ENCODE data around the gene FAM83F. TPM values are rescaled to one million over a fixed set of nuclear protein-coding genes. Genes with fewer than 3 reads are reported as not detected.
"Not testable (repeated sequence)": the region's sequence is repeated elsewhere in the genome, so short reads cannot be mapped to it uniquely, and the experiment has no call there.

FAM83F gene
- total RNA-seq, 1 experiment from 2014 or later: not detected

DNA sequence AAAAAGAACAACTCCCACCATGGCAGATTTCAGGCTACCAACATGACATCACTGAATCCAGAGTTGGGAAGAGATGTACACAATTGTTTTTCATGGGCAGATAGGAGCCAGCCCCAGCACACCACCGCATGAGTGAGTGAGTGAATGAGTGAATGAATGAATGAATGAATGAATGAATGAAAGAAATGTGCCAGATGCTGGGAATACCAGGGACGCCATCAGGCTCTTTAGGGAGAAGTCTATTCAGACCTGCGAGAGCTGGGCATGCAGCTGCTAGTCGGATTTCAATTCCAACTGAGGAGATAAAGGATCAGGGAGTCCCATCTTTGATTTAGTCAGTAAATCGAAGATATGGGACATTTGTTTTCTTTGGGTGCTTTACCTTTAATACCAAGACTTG is 15.3 kb upstream of the FAM83F start:
- Histone ChIP-seq H3K27me3 (no peaks in the 10 kb centered on the region), H3K4me1 (no peaks in the 10 kb centered on the region), H3K4me3 (no peak overlapping the region), H3K27ac (no peak overlapping the region), H3K9me3 (replicated peaks) (no peaks in the 10 kb centered on the region), H3K36me3 (no peaks in the 10 kb centered on the region)
- no peak for DNase-seq

DNA sequence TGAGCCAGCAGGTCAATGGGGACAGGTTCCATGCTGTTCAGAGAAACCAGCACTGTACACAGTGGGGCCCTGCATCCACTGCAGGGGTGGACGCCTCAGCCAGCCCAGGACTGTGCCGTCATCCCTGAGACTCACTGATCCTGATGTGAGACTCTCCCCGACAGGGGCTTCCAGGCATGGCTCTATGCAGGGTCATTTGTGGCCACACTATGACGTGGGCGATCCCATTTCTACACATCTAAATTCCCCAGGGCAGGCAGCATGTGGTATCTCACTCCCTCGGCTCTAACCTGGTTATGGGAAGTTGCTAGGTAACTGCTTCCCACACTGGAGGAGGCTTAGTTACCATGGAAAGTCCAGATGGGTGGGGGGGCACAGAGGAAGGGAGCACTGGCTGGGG is 14.2 kb upstream of the FAM83F start:
- H3K9me3 ChIP-seq (replicated peaks): no peaks in the 10 kb centered on the region
- H3K4me3 ChIP-seq: no peak overlapping the region
- DNase-seq: no peak
- no peak overlapping the region for H3K27ac ChIP-seq
- no peaks in the 10 kb centered on the region for H3K36me3 ChIP-seq
- no peaks in the 10 kb centered on the region for H3K4me1 ChIP-seq
- no peaks in the 10 kb centered on the region for H3K27me3 ChIP-seq

DNA sequence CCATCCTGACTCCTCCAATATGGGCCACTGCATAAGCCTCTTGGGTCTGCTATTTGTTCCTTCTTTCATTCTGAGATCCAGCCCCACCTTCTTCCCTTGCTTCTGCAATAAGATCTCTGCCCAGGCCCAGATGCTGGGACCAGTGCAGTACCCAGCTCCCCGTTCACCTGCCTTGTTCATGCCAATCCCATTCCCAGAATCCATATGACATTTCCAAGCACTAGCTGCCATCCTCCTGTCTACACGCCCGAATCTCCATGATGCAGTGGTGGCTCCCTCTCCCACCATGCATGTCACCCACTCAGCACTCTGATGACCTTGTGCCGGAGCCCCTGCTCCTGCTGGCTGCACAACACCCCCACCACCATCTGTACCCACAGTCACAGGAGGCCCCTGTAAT is 11.4 kb upstream of the FAM83F start:
- H3K4me3 ChIP-seq: no peak overlapping the region
- H3K9me3 ChIP-seq (replicated peaks): no peaks in the 10 kb centered on the region
- H3K36me3 ChIP-seq: no peaks in the 10 kb centered on the region
- H3K4me1 ChIP-seq: no peaks in the 10 kb centered on the region
- no peaks in the 10 kb centered on the region for H3K27me3 ChIP-seq
- no peak for DNase-seq
- H3K27ac ChIP-seq: no peak overlapping the region

DNA sequence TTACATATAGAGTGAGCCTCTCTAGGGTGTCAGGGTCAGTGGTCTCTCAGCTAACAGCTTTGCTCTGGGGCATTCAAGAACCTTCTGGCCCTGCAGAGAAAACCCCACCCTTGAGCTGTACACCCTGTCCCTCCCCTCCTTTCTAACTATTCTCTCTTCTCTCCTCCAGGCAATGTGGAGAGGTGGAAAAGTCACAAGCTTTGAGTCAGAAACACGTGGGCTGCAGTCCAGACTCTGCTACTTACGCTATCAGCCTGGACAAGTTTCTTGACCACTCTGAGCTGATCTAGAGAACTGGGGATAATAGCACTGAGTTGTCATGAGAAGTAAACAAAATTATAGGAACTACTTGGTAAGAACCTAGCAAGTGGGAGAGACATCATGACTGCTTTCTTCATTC is 10.7 kb upstream of the FAM83F start:
- Histone ChIP-seq H3K27ac (no peak overlapping the region), H3K4me1 (no peaks in the 10 kb centered on the region), H3K27me3 (no peaks in the 10 kb centered on the region), H3K36me3 (no peaks in the 10 kb centered on the region), H3K9me3 (replicated peaks) (no peaks in the 10 kb centered on the region), H3K4me3 (no peak overlapping the region)
- no peak for DNase-seq

GRCh38 chr22:39984746-39985145 is 10.0 kb upstream of the FAM83F start:
- H3K4me1 ChIP-seq: no peaks in the 10 kb centered on the region
- no peaks in the 10 kb centered on the region for H3K9me3 ChIP-seq (replicated peaks)
- no peak overlapping the region for H3K27ac ChIP-seq
- no peak for DNase-seq
- no peaks in the 10 kb centered on the region for H3K27me3 ChIP-seq
- no peak overlapping the region for H3K4me3 ChIP-seq
- H3K36me3 ChIP-seq: no peaks in the 10 kb centered on the region

- no peaks in the 10 kb centered on the region for H3K36me3 ChIP-seq
- H3K4me3 ChIP-seq: no peak overlapping the region
- H3K27me3 ChIP-seq: no peaks in the 10 kb centered on the region
- no peak overlapping the region for H3K27ac ChIP-seq
- H3K4me1 ChIP-seq: no peaks in the 10 kb centered on the region
- H3K9me3 ChIP-seq (replicated peaks): no peaks in the 10 kb centered on the region
- DNase-seq: no peak
Measured at GRCh38 chr22:39985383-39986035, 9.2 kb upstream of the FAM83F start.

- no peaks in the 10 kb centered on the region for H3K9me3 ChIP-seq (replicated peaks)
- no peak for DNase-seq
- H3K27ac ChIP-seq: no peak overlapping the region
- H3K27me3 ChIP-seq: no peaks in the 10 kb centered on the region
- H3K4me3 ChIP-seq: no peak overlapping the region
- H3K4me1 ChIP-seq: no peaks in the 10 kb centered on the region
- no peaks in the 10 kb centered on the region for H3K36me3 ChIP-seq
Measured at GRCh38 chr22:39988386-39989114, 6.2 kb upstream of the FAM83F start.

DNA sequence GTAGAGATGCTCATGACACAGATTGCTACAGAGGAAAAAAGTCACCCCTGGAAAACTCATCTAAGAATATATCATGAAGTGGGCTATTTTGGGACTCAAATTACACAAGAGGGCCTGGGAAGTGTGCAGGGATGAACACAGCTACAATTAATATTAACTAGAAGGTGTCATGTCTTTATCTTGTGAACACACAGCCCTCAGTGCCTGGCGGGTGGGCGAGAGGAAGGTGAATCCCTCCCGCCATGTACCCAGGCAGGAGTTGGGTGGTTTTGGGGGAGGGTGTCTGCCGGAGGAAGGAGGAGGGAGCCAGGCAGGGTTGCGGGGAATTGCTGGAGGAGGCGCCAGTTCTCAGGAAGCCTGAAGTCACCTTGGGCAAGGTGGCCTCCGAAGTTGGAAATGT is 5.1 kb upstream of the FAM83F start:
- Histone ChIP-seq H3K9me3 (replicated peaks) (no peaks in the 10 kb centered on the region), H3K36me3 (no peaks in the 10 kb centered on the region), H3K27me3 (no peaks in the 10 kb centered on the region), H3K4me3 (no peak overlapping the region), H3K27ac (no peak overlapping the region), H3K4me1 (no peaks in the 10 kb centered on the region)
- no peak for DNase-seq

GRCh38 chr22:39990686-39991085 is 4.1 kb upstream of the FAM83F start:
- H3K4me1 ChIP-seq: no peaks in the 10 kb centered on the region
- no peak for DNase-seq
- no peak overlapping the region for H3K27ac ChIP-seq
- no peaks in the 10 kb centered on the region for H3K27me3 ChIP-seq
- H3K9me3 ChIP-seq (replicated peaks): no peaks in the 10 kb centered on the region
- no peaks in the 10 kb centered on the region for H3K36me3 ChIP-seq
- H3K4me3 ChIP-seq: no peak overlapping the region

DNA sequence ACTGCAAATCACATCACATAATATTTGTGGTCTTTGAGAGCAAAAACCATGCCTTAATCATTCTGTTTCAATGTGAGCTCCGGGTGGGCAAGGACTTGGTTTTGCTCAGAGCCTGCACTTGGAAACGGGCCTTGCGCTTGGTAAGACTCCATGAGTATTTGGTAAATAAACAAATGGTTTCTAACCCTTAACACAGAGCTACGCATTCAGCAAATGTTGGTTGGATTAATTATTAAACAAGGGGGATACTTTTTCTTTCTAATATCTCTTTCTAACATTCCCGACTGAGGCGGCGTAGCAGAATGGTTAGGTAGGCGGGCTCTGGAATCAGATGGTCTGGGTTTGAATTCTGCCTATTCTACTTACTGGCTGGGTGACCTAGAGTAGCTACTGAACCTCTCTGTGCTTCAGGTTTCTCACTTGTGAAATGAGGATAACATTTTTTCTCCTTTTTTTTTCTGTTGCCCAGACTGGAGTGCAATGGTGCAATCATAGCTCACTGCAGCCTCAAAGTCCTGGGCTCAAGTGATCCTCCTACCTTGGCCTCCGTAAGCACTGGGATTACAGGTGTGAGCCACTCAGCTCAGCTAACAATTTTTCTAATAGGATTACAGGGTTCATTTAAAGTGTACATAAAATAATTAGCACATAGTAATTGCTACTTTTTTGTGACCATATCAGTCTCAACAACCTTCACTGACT is 3.4 kb upstream of the FAM83F start:
- Histone ChIP-seq H3K9me3 (replicated peaks) (no peaks in the 10 kb centered on the region), H3K27me3 (no peaks in the 10 kb centered on the region), H3K36me3 (no peaks in the 10 kb centered on the region), H3K27ac (no peak overlapping the region), H3K4me1 (no peaks in the 10 kb centered on the region), H3K4me3 (no peak overlapping the region)
- DNase-seq: no peak

DNA sequence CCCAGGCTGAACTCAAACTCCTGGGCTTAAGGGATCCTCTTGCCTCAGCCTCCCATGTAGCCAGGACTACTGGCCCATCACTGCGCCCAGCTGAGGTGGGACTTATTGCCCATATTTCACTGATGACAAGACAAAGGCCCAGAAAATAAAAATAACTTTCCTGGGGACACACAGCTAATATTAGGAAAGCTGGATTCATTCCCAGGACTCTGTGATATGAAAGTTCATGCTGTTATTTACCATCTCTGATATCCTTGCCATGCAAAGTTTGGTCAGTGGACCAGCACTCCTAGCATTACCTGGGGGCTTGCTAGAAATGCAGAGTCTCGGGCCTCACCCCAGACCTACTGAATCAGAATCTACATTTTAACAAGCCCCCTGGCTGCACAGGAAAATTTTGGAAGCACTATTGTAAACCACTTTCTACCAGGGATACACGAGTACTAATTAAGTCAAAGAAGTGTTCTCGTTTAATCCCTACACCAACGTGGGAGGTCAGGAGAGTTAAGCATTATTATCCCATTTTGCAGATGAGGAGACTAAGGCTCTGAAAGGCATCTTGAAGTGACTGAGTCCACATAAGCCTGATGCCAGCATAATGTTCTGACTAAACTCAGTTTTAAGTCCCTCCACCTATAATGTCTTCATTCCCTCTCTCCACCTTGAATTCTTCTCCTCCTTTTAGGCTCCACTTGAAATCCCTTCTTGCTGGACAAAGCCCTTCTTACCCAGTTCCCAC is 2.5 kb upstream of the FAM83F start:
- 0 out of 2 replicates have a peak, but pooled peaks cover 2% of the 10 kb centered on the region for H3K4me1 ChIP-seq
- H3K9me3 ChIP-seq (replicated peaks): no peaks in the 10 kb centered on the region
- H3K4me3 ChIP-seq: no peak overlapping the region
- no peaks in the 10 kb centered on the region for H3K27me3 ChIP-seq
- no peak for DNase-seq
- H3K27ac ChIP-seq: no peak overlapping the region
- no peaks in the 10 kb centered on the region for H3K36me3 ChIP-seq

DNA sequence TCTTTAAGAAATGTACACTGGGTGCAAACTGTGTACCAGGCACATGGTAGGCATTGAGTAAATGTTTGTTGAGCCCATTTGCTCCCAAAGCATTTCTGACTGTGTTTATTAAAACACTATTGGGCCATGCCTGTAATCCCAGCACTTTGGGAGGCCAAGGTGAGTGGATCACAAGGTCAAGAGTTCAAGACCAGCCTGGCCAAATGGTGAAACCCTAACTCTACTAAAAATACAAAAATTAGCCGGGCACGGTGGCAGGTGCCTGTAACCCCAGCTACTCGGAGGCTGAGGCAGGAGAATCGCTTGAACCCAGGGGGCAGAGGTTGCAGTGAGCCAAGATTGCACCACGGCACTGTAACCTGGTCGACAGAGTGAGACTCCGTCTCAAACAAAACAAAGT is 1.9 kb upstream of the FAM83F start:
- not testable (repeated sequence) for H3K4me3 ChIP-seq; H3K27ac ChIP-seq; H3K27me3 ChIP-seq; DNase-seq; H3K4me1 ChIP-seq; H3K9me3 ChIP-seq (replicated peaks); H3K36me3 ChIP-seq

DNA sequence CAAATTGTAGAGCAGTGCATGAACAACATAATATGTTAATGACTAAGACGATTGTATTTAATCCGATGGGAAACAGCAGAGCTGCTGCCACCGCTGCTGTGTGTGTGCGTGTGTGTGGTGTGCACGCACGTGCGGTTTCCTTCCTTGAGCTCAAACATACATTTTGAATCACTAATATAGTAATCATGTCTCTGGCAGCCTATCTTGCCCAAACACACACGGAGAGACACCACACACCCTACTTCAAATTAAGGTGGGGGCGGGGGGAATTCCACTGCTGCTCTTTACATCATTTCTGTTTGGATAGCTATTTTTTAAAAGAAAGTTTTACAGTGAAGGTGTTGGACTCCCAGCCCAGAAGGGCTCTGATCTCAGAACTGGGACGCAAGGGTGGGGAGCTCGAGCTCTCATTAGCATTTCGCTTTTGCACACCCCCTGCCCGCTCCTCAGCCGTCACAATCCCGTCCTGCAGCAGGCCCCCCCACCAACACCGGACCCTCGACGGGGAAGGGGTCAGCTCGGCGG is 651 bp upstream of the FAM83F start:
- no peak overlapping the region for H3K27ac ChIP-seq
- no peak overlapping the region for H3K4me3 ChIP-seq
- DNase-seq: no peak
- H3K27me3 ChIP-seq: no peaks in the 10 kb centered on the region
- no peaks in the 10 kb centered on the region for H3K9me3 ChIP-seq (replicated peaks)
- H3K36me3 ChIP-seq: no peaks in the 10 kb centered on the region
- peaks cover 17% of the 10 kb centered on the region for H3K4me1 ChIP-seq

DNA sequence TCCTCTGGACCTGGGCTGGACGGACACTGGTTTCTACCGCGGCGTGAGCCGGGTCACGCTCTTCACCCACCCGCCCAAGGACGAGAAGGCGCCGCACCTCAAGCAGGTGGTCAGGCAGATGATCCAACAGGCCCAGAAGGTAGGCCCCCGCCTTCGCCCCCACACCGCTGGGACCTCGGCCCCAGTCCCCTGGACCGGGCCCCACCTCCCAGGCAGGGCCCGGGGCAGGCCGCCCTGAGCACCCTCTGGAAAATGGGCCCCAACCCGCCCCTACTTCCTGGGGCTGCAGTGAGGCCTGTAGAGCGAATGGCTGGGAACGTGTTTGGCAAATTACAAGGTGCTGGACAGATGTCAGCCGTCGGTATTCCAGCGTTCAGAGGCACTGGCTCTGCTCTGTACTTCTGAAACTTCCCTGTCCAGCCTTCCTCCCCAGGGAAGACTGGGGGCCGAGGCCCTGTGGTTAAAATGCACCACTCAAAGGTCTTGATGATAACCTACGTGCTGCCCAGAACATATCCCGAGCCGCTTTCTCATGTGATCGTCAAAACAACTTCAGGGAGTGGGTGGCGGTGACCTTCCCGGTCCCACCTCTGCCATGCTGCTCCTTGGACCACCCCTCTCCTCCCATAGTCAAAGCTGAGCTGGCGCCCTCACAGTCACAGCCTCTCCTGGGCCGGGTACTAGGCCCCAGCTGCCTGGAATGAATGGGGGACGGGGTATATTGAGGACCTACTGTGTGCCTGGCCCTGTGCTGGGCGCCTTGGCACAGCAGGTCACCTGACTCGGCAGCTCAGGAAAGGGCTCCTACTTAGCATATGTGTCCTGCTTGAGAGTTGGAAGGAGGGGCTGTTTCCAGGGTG is 869 bp downstream of the FAM83F start:
- no peaks in the 10 kb centered on the region for H3K27me3 ChIP-seq
- H3K9me3 ChIP-seq (replicated peaks): no peaks in the 10 kb centered on the region
- no peaks in the 10 kb centered on the region for H3K36me3 ChIP-seq
- H3K4me3 ChIP-seq: no peak overlapping the region
- peaks cover 33% of the 10 kb centered on the region for H3K4me1 ChIP-seq
- DNase-seq: no peak
- no peak overlapping the region for H3K27ac ChIP-seq

Data from SJCRH30 (cell line).